Middle frontal gyrus (tissue), 1 donor: ENCODE measurements around the gene CAVIN1.
"Not testable (repeated sequence)": the region's sequence is repeated elsewhere in the genome, so short reads cannot be mapped to it uniquely, and the experiment has no call there.

ENCODE experiments used
- DNase-seq: peaks from one replicate; pipeline ENCODE4 v3.0.0-alpha.2; 2015; ENCODE audit warnings: low spot score; ENCODE audit errors: extremely low spot score

Gene CAVIN1

DNA sequence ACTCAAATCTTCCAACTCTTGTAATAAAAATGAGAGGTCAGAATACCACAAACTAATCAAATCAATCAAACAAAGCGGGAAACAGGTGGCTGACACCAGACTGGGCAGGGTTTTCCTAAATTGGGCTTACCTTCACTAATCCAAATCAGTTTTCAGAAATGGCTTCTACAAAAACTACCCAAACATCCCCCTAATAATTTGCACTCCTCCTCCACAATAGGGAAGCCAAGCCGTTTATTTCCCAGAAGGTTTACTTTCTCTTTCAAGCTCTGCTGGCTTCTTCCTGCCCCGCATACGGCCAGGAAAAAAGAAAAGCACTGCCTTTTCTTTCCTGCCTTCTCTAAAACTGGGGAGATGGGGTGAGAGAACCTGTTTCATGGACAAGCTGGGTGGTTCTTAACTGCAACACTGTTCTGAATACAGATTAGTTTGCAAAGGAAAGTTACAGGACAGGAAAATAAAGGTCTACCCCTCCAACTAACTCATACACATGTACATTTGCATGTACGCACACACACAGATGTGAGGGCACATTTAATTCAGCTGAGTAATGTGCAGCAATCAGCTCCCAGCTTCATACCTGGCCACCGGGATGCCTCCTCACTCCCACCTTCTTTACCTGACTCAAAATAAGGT, 44.0 kb downstream of the CAVIN1 start:
- DNase-seq, result no peak

DNA sequence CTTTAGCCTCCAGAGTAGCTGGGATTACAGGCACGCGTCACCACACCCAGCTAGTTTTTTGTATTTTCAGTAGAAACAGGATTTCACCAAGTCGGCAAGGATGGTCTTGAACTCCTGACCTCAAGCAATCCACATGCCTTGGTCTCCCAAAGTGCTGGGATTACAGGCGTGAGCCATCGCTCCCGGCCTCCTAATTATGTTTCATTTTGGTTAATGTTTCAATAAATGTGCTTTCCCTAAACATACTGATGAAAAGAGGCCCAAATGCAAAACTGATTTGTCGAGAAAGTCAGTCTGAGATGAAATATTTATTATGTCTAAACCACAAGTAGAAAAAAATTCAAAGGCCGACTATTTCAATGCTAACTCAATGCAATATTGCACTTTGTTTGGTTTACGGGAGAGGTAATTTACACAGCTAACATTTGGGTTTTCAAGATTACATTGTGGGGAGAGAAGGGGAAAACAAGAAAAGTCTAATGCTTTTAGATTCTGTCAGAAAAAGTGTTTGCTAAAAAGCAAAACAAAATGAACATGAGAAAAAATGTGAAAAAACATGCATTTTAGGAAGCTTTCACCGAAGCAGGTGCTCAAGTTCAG, 44.6 kb downstream of the CAVIN1 start:
- DNase-seq, result no peak

DNA sequence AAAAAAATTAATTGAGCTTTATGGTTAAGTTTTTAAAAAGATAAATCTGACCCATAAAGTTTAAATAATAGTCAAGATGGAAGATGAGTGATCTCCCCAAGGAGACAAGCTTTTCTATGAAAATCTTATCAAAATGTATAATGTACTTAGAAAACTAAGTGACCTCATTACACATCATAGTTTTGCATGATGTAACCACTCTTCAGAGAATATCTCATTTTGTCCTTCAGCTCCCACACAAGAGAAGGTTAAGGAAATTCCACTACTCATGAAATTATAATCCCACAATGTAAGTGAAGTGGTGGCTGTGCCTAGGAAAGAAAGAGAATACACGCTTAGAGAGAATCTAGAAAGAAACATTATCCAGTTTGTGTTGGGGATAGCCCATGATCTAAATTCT, 49.2 kb downstream of the CAVIN1 start:
- DNase-seq, result no peak

DNA sequence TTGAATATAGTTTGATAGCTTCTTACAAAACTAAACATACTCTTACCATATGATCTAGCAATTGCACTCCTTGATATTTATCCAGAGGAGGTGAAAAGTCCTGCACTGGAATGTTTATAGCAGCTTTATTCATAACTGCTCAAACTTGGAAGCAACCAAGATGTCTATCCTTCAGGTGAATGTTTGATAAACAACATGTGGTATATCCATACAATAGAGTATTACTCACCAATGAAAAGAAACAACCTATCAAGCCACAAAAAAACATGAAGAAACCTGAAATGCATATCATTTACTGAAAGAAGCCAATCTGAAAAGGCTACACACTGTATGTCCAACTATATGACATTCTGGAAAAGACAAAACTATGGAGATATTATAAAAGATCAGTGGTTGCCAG, 50.9 kb downstream of the CAVIN1 start:
- no peak for DNase-seq

DNA sequence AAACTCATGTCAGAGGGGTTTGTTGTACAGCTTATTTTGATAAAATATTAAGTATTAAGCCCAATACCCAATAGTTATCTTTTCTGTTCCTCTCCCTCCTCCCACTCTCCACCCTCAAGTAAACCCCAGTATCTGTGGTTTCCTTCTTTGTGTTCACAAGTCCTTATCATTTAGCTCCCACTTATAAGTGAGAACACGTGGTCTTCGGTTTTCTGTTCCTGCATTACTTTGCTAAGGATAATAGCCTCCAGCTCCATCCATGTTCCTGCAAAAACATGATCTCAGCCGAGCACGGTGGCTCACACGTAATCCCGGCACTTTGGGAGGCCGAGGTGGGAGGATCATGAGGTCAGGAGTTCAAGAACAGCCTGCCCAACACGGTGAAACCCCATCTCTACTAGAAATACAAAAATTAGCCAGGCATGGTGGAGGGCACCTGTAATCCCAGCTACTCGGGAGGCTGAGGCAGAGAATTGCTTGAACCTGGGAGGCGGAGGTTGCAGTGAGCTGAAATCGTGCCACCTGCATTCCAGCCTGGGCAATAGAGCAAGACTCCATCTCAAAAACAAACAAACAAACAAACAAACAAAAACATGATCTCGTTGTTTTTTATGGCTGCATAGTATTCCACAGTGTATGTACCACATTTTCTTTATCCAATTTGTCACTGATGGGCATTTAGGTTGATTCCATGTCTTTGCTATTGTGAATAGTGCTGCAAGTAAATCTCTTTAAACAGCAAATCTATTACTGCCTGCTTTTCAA, 54.1 kb downstream of the CAVIN1 start:
- DNase-seq, result not testable (repeated sequence)

DNA sequence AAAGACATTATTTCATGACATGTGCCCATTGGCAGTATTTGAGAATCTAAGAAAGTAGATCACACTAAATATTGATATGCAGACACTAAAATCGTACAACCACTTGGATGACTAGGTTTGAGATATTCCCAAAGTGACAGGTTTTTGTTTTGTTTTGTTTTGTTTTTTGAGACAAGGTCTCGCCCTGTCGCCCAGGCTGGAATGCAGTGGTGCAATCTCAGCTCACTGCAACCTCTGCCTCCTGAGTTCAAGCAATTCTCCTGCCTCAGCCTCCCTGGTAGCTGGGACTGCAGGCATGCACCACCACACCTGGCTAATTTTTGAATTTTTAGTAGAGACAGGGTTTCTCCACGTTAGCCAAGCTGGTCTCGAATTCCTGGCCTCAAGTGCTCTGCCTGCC, 54.7 kb downstream of the CAVIN1 start:
- not testable (repeated sequence) for DNase-seq

DNA sequence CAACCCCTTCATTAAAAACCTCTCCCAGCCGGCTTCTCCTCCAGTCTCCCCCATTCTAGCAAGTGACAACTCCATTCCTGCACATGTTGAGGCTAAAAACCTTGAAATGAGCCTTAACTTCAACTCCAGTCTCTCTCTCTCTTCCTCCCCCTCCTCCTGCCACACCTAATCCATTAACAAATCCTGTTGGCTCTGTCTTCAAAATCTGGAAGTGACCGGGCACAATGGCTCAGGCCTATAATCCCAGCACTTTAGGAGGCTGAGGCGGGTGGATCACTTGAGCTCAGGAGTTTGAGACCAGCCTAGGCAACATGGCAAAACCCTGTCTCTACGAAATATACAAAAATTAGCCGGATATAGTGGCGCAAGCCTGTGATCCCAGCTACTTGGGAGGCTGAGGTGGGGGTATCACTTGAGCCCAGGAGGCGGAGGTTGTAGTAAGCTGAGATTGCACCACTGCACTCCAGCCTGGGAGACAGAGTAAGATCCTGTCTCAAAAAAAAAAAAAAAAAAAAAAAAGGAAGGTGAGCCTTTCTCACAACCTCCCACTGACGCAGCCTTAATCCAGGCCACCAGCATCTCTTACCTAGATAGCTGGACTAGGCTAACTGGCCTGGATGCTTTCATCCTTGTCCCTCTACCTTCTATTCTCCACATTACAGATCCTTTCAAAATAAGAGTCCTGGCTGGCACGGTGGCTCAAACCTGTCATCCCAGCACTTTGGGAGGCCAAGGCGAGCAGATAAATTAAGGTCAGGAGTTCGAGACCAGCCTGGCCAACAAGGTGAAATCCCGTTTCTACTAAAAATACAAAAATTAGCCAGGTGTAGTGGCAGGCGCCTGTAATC, 56.7 kb downstream of the CAVIN1 start:
- DNase-seq, result not testable (repeated sequence)

DNA sequence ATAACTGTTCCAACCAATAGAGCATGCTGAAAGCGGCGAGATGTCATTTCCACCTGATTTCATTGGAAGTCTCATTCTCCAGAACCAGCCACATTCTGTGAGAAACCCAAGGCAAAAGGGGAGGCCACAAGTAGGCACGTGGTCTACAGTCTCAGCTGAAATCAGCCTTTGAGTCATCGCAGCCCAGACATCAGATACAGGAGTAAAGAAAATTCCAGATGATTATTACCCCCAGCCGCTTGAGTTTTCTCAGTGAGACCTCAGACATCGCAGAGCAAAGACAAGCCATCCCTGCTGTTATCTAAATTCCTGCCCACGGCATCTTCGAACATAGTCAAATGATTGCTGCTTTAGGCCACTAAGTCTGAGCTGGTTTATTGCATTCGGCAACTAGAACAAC, 57.9 kb downstream of the CAVIN1 start:
- no peak for DNase-seq

DNA sequence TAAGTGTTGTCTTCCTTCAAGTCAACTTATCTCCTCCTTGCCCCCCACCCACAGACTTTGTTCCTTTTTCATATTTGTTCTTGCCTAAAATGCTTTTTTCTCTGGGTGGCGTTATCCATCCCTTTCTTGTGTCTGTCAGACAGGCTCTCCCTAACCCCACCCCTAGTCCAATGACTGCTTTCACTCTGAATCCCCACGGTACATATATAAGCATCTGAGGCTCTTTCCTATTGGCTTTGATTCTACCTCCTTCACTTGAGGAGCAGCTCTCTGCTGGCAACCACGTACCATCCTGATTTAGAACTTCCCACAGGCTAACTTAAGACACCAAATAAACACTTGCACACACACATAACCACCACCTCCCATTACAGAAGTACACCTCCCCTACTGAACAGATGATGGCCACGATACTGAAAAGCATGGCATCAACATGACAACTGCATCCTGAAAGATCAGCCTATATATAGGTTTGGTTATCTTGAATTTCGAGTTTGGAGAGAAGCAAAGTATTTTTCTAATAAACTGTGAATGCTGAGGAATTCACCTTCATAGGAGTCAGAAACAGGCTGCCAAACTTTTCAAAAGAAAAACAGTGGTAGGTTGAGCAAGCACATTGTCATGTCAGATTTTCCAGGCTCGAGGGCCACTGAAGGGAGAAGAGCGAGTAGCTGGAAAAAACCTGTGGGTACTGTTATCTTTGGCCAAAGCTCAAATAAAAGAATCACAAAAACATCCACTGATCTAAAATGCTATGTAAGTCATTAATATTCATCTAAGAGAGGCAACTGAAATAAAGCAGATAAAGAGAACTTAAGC, 59.1 kb downstream of the CAVIN1 start:
- DNase-seq, result no peak

DNA sequence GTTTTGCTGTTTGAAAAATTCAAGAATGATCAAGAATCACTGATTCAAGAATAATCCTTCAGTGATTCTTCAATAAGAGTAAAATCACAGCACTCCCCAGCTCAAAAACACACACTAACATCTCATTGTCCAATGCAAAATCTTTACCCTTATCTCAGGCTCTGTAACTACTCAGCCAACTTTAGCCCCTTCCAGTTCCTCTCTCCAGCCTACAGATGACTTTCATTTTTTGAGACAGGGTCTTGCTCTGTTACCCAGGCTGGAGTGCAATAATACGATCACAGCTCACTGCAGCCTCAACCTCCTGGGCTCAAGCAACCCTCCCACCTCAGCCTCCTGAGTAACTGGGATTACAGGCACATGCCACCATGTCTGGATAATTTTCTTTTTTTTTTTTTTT, 59.8 kb downstream of the CAVIN1 start:
- no peak for DNase-seq

DNA sequence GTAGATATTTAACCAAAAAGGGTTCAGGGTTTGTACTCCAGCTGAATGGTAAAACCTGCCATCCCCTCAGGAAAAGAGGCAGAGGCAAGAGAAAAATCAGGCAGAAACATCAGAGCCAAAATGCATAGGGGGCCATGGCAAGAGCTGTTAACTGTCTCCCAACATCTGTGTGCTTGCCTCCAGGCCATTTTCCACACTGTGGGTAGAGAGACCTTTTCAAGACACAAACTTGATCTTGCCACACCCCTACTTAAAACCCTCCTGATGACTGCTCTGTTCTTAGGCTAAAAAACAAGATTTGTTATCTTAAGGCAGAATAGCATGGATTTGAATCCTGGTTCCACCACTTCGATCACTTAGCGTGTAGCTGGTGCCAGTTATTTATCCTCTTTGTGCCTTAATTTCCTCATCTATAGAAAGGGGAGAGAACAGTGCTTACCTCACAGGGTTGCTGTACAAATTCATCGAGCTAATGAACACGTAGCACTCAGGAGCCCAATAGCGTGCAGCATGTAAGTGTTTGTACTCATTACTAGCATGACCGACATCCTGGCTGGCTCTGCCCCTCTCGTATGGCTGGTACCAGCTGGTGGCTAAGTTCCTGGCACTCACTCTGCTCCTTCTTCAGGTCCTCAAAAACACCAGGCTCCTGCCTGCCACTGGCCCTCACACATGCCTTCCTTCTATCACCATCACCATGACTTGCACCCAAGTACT, 60.7 kb downstream of the CAVIN1 start:
- no peak for DNase-seq

DNA sequence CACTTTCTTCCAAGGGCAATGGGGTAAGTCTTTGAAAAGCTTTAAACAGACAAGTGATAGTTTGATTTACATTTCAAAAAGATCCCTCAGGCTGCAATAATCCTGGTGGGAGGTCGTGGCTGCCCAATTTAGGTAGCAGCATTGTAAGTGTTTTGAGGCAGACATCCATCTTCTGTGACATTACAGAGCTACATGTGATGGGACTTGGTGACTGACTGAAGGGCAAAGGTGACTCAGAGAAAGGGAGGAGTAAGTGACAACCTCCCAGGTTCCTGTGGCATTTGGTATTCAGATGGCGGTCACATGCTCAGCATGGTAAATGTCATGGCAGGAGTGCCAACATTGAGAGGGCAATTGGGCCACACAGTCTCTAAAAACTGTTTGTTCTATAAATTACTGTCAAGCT, 61.3 kb downstream of the CAVIN1 start:
- no peak for DNase-seq

DNA sequence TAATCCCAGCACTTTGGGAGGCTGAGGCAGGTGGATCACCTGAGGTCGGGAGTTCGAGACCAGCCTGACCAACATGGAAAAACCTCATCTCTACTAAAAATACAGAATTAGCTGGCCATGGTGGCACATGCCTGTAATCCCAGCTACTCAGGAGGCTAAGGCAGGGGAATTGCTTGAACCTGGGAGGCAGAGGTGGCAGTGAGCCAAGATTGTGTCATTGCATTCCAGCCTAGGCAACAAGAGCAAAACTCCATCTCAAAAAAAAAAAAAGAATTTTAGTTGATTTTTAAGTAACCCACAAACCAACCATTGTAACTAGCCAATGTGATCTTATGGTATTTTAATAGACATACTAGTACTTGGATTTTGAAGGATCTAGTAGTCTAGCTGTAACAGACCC, 62.7 kb downstream of the CAVIN1 start:
- not testable (repeated sequence) for DNase-seq

DNA sequence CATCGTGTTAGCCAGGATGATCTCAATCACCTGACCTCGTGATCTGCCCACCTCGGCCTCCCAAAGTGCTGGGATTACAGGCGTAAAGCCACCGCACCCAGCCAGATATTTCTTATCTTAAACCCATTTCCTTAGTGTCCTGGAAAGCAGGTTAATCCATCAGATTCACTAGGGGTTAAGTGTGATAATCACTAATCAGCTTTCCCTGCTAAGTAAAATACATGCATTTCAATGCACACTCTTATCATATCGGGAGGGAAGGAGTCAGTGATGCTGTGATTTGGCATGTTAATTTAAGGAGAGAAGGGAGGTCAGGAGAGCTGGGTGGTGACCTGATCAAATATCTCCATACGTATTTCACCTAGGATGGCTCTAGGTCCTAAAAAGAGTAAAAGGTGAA, 63.9 kb downstream of the CAVIN1 start:
- no peak for DNase-seq

DNA sequence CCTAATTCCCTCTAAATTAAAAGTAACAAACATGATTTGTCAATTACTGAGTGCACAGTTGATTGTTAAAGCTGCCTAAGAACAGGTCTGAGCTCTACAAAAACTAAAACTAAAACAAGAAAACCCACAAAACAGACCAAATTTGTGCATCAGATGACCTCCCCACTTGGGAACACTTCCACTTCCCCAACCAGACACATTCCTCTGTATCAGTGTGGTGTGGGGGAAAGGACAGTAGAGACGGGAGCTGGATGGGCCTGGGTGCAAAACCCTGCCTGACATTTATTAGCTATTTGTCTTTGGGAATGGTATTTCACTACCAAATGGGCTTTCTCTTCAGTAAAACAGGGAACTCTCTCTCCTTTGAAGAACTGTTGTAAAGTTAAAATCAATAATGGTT, 64.6 kb downstream of the CAVIN1 start:
- DNase-seq, result no peak

DNA sequence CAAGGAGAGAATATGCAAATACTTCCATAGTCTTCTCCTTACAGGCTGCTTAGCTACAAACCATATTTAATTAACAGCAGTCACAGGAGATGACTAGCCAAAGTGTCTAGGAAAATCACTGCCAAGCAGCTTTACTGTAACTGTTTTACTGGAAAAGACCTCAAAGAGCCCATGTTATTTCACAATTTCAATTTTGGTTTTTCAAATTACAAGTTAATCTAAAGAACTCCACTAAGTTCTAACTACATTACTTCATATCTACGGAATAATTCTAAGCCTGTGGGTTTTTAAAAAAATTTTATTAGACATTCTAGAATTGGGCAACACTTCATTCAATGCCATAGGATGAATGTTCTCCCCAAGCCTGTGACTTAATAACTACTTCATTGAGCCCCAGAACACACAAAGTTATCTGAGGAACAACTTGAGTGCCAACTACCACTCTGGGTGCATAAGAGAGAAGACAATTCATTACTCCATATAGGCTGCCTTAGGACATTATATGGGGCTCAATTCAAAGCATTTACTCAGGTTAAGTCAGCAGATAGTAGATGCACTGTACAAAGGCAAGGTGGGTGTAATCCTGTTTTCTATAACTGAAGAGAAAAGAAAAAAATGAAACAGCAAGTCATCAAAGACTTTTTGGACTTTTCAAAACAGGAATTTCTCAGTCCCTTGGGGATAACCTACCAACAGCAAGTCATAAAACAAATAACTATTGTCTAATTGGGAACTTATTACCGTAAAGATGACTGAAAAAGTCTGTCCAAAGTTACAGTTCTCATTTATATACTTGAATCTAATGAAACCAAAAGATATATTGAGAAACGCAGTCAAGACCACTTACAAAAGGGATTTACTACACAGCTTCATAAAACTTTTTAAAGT, 67.9 kb downstream of the CAVIN1 start:
- DNase-seq, result no peak
